Measurements from ENCODE around the gene IREB2.

DNA sequence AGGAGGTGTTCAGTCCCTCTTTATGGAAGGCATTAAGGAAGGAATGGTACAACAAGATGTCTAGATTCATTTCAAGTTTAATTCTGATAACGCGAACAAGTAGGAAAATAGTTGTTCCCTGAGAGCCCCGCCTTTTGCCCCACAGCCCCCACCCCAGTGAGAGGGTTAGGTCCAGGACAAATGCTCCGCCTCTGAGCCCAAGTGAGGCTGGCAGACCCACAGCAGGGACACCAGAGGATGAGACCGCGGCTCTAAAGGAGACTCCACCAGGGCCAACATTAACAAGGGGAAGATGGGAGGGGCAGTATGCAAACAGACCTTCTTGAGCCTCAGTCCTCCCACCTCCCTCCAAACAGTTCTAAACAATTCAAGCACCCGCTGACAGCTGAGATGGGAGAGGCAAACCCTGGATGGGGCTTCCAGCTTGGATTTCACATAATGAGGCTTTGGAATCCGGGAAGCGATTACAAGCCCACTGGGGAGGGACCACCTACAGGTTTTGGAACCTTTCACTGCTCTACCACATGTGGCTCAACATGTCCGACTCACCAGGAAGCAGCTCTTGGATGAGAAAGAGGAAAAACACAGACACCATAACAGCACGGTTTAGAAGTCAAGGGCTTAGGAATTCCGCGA, 42.9 kb upstream of the IREB2 start:
- no peak for TF ChIP-seq POLR2A (IDR thresholded peaks at IDR 0.05)
- TF ChIP-seq, protein P1, sequence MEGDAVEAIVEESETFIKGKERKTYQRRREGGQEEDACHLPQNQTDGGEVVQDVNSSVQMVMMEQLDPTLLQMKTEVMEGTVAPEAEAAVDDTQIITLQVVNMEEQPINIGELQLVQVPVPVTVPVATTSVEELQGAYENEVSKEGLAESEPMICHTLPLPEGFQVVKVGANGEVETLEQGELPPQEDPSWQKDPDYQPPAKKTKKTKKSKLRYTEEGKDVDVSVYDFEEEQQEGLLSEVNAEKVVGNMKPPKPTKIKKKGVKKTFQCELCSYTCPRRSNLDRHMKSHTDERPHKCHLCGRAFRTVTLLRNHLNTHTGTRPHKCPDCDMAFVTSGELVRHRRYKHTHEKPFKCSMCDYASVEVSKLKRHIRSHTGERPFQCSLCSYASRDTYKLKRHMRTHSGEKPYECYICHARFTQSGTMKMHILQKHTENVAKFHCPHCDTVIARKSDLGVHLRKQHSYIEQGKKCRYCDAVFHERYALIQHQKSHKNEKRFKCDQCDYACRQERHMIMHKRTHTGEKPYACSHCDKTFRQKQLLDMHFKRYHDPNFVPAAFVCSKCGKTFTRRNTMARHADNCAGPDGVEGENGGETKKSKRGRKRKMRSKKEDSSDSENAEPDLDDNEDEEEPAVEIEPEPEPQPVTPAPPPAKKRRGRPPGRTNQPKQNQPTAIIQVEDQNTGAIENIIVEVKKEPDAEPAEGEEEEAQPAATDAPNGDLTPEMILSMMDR (IDR thresholded peaks at IDR 0.05), result no peak
